ENCODE data around the gene USP20.

USP20 gene

GRCh38 chr9:129840034-129840433 is 4.8 kb downstream of the USP20 start:
- no peak overlapping the region; the same call in 1 of the 2 replicates for H3K4me2 ChIP-seq (ENCODE audit: low read length)
- no peaks in the 10 kb centered on the region for H3K9me2 ChIP-seq (ENCODE audit: low read depth, low read length)
- H4K20me1 ChIP-seq (ENCODE audit: insufficient read depth, low read length) = no peaks in the 10 kb centered on the region
- H3K36me3 ChIP-seq (ENCODE audit: insufficient read depth, low read length) = peaks cover 6% of the 10 kb centered on the region; the same call in 1 of the 2 replicates
- no peaks in the 10 kb centered on the region for H3K9me3 ChIP-seq (ENCODE audit: low read length)
- H3K4me1 ChIP-seq (ENCODE audit: insufficient read depth, low read length, severe bottlenecking) = peaks cover 35% of the 10 kb centered on the region
- TF ChIP-seq EZH2 (IDR thresholded peaks at IDR 0.05; ENCODE audit: borderline replicate concordance, low read length) (no peak), CTCF (IDR thresholded peaks at IDR 0.05; ENCODE audit: low read length) (no peak)
- H3K27ac ChIP-seq (ENCODE audit: low read depth, low read length, poor library complexity, severe bottlenecking) = no peak overlapping the region
- no peak overlapping the region for H3K4me3 ChIP-seq (ENCODE audit: low read depth, low read length, poor library complexity, severe bottlenecking)
- no peaks in the 10 kb centered on the region for H3K79me2 ChIP-seq (ENCODE audit: insufficient read depth, low read length)
- no peaks in the 10 kb centered on the region for H3F3A ChIP-seq (ENCODE audit: insufficient read depth, low read length)
- no peak overlapping the region for H2AFZ ChIP-seq (ENCODE audit: low read length)
- no peaks in the 10 kb centered on the region for H3K27me3 ChIP-seq (ENCODE audit: insufficient read depth, low read length)
- H3K9ac ChIP-seq (ENCODE audit: low read length) = no peak overlapping the region

GRCh38 chr9:129841071-129841470 is 5.8 kb downstream of the USP20 start:
- no peak overlapping the region for H3K9ac ChIP-seq (ENCODE audit: low read length)
- H3K27ac ChIP-seq (ENCODE audit: low read depth, low read length, poor library complexity, severe bottlenecking) = no peak overlapping the region
- no peak overlapping the region for H3K4me2 ChIP-seq (ENCODE audit: low read length)
- H3K36me3 ChIP-seq (ENCODE audit: insufficient read depth, low read length) = peaks cover 6% of the 10 kb centered on the region; the same call in 1 of the 2 replicates
- H3K9me3 ChIP-seq (ENCODE audit: low read length) = no peaks in the 10 kb centered on the region
- H3K4me1 ChIP-seq (ENCODE audit: insufficient read depth, low read length, severe bottlenecking) = peaks cover 32% of the 10 kb centered on the region
- H3K9me2 ChIP-seq (ENCODE audit: low read depth, low read length) = no peaks in the 10 kb centered on the region
- TF ChIP-seq EZH2 (IDR thresholded peaks at IDR 0.05; ENCODE audit: borderline replicate concordance, low read length) (no peak), CTCF (IDR thresholded peaks at IDR 0.05; ENCODE audit: low read length) (no peak)
- H2AFZ ChIP-seq (ENCODE audit: low read length) = no peak overlapping the region
- H4K20me1 ChIP-seq (ENCODE audit: insufficient read depth, low read length) = no peaks in the 10 kb centered on the region
- no peaks in the 10 kb centered on the region for H3K79me2 ChIP-seq (ENCODE audit: insufficient read depth, low read length)
- H3K4me3 ChIP-seq (ENCODE audit: low read depth, low read length, poor library complexity, severe bottlenecking) = no peak overlapping the region
- H3K27me3 ChIP-seq (ENCODE audit: insufficient read depth, low read length) = no peaks in the 10 kb centered on the region
- no peaks in the 10 kb centered on the region for H3F3A ChIP-seq (ENCODE audit: insufficient read depth, low read length)

GRCh38 chr9:129845373-129845772 is 10.1 kb downstream of the USP20 start:
- H3K9ac ChIP-seq (ENCODE audit: low read length) = no peak overlapping the region
- no peak overlapping the region for H3K4me2 ChIP-seq (ENCODE audit: low read length)
- H3K4me1 ChIP-seq (ENCODE audit: insufficient read depth, low read length, severe bottlenecking) = peaks cover 1% of the 10 kb centered on the region
- no peak for TF ChIP-seq EZH2 (IDR thresholded peaks at IDR 0.05; ENCODE audit: borderline replicate concordance, low read length)
- no peaks in the 10 kb centered on the region for H4K20me1 ChIP-seq (ENCODE audit: insufficient read depth, low read length)
- H3F3A ChIP-seq (ENCODE audit: insufficient read depth, low read length) = no peaks in the 10 kb centered on the region
- no peaks in the 10 kb centered on the region for H3K36me3 ChIP-seq (ENCODE audit: insufficient read depth, low read length)
- H3K27ac ChIP-seq (ENCODE audit: low read depth, low read length, poor library complexity, severe bottlenecking) = no peak overlapping the region
- H3K27me3 ChIP-seq (ENCODE audit: insufficient read depth, low read length) = no peaks in the 10 kb centered on the region
- no peaks in the 10 kb centered on the region for H3K9me2 ChIP-seq (ENCODE audit: low read depth, low read length)
- no peak overlapping the region for H2AFZ ChIP-seq (ENCODE audit: low read length)
- H3K9me3 ChIP-seq (ENCODE audit: low read length) = no peaks in the 10 kb centered on the region
- H3K79me2 ChIP-seq (ENCODE audit: insufficient read depth, low read length) = no peaks in the 10 kb centered on the region
- no peak overlapping the region for H3K4me3 ChIP-seq (ENCODE audit: low read depth, low read length, poor library complexity, severe bottlenecking)

- no peak for TF ChIP-seq EZH2 (IDR thresholded peaks at IDR 0.05; ENCODE audit: borderline replicate concordance, low read length)
- TF ChIP-seq CTCF (IDR thresholded peaks at IDR 0.05; ENCODE audit: low read length) = no peak
- H3K36me3 ChIP-seq (ENCODE audit: insufficient read depth, low read length) = peaks cover 12% of the 10 kb centered on the region; the same call in 1 of the 2 replicates
- no peaks in the 10 kb centered on the region for H3F3A ChIP-seq (ENCODE audit: insufficient read depth, low read length)
- H3K27ac ChIP-seq (ENCODE audit: low read depth, low read length, poor library complexity, severe bottlenecking) = no peak overlapping the region
- no peak overlapping the region for H3K4me3 ChIP-seq (ENCODE audit: low read depth, low read length, poor library complexity, severe bottlenecking)
- no peaks in the 10 kb centered on the region for H3K79me2 ChIP-seq (ENCODE audit: insufficient read depth, low read length)
- H4K20me1 ChIP-seq (ENCODE audit: insufficient read depth, low read length) = no peaks in the 10 kb centered on the region
- no peaks in the 10 kb centered on the region for H3K9me2 ChIP-seq (ENCODE audit: low read depth, low read length)
- no peak overlapping the region for H3K4me2 ChIP-seq (ENCODE audit: low read length)
- H3K9me3 ChIP-seq (ENCODE audit: low read length) = no peaks in the 10 kb centered on the region
- no peak overlapping the region for H3K9ac ChIP-seq (ENCODE audit: low read length)
- H2AFZ ChIP-seq (ENCODE audit: low read length) = no peak overlapping the region
- H3K27me3 ChIP-seq (ENCODE audit: insufficient read depth, low read length) = no peaks in the 10 kb centered on the region
- H3K4me1 ChIP-seq (ENCODE audit: insufficient read depth, low read length, severe bottlenecking) = peaks cover 7% of the 10 kb centered on the region
Observed at GRCh38 chr9:129848712-129849441, 13.6 kb downstream of the USP20 start.

Data from OCI-LY1 (cell line).